ENCODE measurements around the gene NKX1-1.

The NKX1-1 gene

GRCh38 chr4:1370321-1371124, 35.7 kb downstream of the NKX1-1 start:
- DNase-seq = no peak

- DNase-seq = no peak
Observed at GRCh38 chr4:1369479-1370079, 36.7 kb downstream of the NKX1-1 start.

- no peak for DNase-seq
Observed at GRCh38 chr4:1369091-1369450, 37.2 kb downstream of the NKX1-1 start.

DNA sequence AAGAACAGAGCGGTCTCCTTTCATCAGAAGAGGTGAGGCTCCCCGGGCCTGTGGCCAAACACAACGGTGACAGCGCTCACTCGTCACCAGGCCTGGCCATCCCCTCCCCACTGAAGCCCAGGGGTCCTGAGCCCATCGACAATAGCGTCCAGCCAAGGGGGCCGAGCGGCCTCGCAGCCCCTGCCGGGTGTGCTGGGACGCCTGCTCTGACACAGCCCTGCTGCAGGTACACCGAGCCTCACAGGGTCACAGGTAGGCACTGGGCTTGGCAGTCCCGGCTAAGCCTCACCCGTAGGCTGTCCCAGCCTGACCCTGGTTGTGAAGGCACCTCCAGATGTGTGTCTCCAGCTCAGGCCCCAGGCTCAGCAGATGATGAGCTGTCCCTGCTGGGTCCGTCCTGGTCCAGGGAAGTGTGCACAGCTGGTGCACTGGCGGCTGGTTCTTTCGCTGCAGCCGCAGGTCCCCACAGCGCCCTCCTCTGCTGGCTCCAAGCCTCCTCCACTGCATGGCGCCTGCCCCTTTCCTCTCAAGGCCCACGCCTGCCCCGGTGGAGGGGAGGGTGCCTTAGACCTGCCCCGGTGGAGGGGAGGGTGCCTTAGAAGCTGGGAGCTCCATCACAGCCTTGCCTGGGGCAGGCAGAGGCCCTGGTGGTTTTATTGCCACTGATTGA, 37.7 kb downstream of the NKX1-1 start:
- DNase-seq = no peak

DNA sequence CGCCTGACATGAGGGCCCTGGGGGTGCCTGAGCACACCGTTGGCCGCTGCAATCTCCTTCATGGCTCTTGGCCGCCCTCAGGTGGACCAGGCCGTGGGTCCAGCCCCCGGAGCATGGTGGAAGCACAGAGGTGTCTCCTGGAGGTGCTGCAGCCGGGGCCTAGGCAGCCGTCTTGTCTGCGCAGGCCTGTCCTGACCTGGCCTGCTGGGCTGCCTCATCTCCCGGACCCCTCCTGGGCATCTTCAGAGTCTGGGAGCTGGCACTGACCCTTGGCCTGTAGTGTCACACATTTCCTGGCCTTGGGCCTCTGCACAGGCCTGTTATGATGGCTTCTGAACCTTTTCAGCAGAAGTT, 38.3 kb downstream of the NKX1-1 start:
- no peak for DNase-seq

DNA sequence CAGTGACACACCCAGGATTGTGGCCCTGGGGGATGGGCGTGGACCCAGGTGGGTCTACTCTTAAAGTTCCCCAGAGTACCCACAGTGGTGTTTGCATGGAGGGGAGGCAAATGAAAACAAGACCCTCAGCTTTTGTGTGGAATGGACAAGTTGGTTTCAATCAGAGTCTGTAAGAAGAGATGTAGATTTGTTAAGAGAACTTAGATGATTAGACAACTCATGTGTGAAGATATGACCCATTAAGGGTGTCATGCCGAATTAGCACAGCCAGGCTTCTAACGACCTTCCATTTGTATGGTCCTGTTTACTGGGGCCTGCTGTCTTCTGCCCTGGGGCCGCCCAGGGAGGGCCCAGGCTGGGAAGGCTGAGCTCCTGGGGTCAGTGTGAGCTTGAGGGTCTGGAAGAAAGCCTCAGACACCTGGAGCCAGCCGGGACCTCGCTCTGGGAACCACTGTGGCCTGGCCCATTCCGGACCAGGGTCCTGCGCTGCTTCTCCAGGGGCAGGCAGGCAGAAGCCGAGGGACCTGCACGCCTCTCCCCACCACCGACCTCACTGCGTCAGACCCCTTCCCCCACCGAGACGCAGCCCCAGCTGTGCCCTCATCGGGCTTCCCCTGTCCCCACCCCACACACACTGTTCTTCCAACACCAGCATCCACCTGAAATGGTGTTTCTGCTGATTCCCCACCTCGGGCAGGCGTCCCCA, 38.9 kb downstream of the NKX1-1 start:
- no peak for DNase-seq

DNA sequence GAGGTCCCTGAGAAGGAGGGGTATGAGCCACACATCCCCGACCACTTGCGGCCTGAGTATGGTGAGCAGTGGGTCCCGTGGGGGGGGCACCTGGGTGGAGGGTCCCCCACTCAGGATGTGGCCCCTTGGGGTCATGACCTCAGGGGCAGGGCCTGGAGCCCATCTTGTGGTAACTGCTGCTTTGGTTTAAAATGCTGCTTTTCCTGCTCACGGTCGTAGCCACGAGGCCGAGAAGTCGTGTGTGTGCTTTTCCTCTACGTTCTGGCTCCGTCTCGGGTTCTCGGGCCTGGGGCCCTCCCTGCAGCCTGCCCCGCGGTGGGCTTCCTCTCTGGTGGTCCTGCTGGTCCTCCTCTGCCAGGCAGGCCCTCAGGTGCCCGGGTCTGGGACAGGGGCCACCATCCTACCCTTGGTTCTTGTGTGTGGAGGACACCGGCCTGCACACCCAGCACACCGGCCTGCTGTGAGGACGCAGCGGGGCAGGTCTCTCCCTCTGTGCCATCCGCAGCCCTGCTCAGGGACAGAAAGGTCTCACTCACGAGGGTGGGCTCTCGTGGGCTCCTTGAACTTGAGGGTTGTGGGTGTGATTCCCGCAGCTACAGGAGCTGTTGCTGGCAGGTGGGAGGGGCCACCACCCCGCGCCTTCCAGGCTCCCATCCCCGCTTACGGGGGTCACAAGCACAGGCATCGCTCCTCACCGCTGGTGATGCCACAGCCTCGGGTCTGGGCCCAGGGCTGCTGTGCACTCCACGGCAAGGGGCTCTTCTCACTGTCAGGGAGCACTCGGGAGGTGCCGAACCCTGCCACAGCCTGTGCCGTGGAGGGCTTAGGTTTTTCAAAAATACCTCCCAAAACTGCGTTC, 39.6 kb downstream of the NKX1-1 start:
- DNase-seq = no peak

- DNase-seq = peak; percentile 88
Observed at GRCh38 chr4:1365271-1366178, 40.7 kb downstream of the NKX1-1 start.

GRCh38 chr4:1364748-1365147, 41.5 kb downstream of the NKX1-1 start:
- DNase-seq = no peak

GRCh38 chr4:1364217-1364616, 42.0 kb downstream of the NKX1-1 start:
- DNase-seq = no peak

DNA sequence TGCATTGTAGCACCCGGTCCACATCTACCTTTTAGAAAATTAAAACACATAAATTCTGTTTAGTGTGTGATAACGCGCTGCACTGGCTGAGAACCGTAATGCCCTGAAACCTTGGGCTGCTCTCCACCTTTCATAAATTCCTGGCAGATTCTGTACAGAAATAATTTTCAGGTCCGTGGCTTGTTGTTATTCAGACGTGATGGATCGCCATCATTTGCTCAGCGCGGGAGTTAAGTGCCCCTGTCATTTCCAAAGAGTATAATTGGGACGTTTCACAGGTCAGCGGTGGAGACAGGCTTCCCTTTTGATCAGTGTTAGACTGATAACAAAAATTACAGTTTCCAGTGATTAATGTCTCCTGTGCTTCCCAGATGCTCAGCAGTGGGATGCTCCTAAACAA, 42.7 kb downstream of the NKX1-1 start:
- no peak for DNase-seq

- DNase-seq = no peak
Observed at GRCh38 chr4:1362521-1362920, 43.7 kb downstream of the NKX1-1 start.

GRCh38 chr4:1362046-1362445, 44.2 kb downstream of the NKX1-1 start:
- DNase-seq = no peak

GRCh38 chr4:1361431-1361830, 44.8 kb downstream of the NKX1-1 start:
- no peak for DNase-seq

- DNase-seq = no peak
Observed at GRCh38 chr4:1360423-1361283, 45.6 kb downstream of the NKX1-1 start.

GRCh38 chr4:1359976-1360375, 46.3 kb downstream of the NKX1-1 start:
- DNase-seq = no peak

GRCh38 chr4:1359144-1359501, 47.1 kb downstream of the NKX1-1 start:
- no peak for DNase-seq

- DNase-seq = no peak
Observed at GRCh38 chr4:1358421-1359143, 47.7 kb downstream of the NKX1-1 start.

GRCh38 chr4:1357356-1358248, 48.6 kb downstream of the NKX1-1 start:
- no peak for DNase-seq

All from NCI-H2029 (cell line).